Esophagus squamous epithelium (tissue), 5 donors: Measurements from ENCODE around the gene GAL3ST3. TPM values are rescaled to one million over a fixed set of nuclear protein-coding genes. Genes with fewer than 3 reads are reported as not detected.

Experiments
- DNase-seq: peaks from one replicate; lab custom pipeline; 2025; lab: John Stamatoyannopoulos, UW
- H3K27ac ChIP-seq, 4 donors: fragments of 200-600 bp; sonication (generic); one replicate each; pipeline ENCODE4 v1.5.1; 2016 to 2019; ENCODE audit warnings: mild to moderate bottlenecking in 1 of 4
- H3K27me3 ChIP-seq, 4 donors: fragments of 200-600 bp; sonication (generic); 1 replicate in 3 of 4; 2 replicates in 1 of 4; pipeline versions ENCODE4 v1.5.1 to v1.6.0; 2017 to 2021; ENCODE audit warnings: antibody characterized with exemption in 1 of 4
- H3K36me3 ChIP-seq, 3 donors: fragments of 200-600 bp; sonication (generic); one replicate each; pipeline ENCODE4 v1.5.1; 2016 to 2019
- H3K4me1 ChIP-seq, 3 donors: fragments of 200-600 bp; sonication (generic); one replicate each; pipeline ENCODE4 v1.5.1; 2017 to 2019
- H3K4me3 ChIP-seq, 4 donors: fragments of 200-600 bp; sonication (generic); 1 replicate in 3 of 4; 2 replicates in 1 of 4; pipeline ENCODE4 v1.5.1; 2016 to 2019; ENCODE audit warnings: mild to moderate bottlenecking in 2 of 4, moderate library complexity in 1 of 4
- H3K9me3 ChIP-seq, 3 donors: fragments of 200-600 bp; sonication (generic); one replicate each; pipeline ENCODE4 v1.5.1; 2016 to 2019
- CTCF ChIP-seq, 6 experiments: fragments of 450-650 bp in 4 of 6; fragments of 200-600 bp in 2 of 6; sonication (generic) in 2 of 6; IDR thresholded peaks; one replicate each; pipeline ENCODE4 v1.5.1; 2016 to 2019; ENCODE audit warnings: antibody characterized with exemption in 6 of 6, mild to moderate bottlenecking in 4 of 6, moderate library complexity in 4 of 6
- POLR2A ChIP-seq, 4 donors: fragments of 450-650 bp; IDR thresholded peaks; one replicate each; pipeline ENCODE4 v1.6.1; 2017; ENCODE audit warnings: antibody characterized with exemption in 4 of 4, mild to moderate bottlenecking in 4 of 4, moderate library complexity in 3 of 4
- WGBS, 2 donors: methylation state at CpG; one replicate each; pipeline ENCODE4 v1.1.5; 2018; 5-methylcytosine and 5-hydroxymethylcytosine counted together
- intact Hi-C: fragments of 100-400 bp; cut with DNase I; formaldehyde crosslinking; loops from one replicate; pipeline ENCODE4 v1.15.0; 2022
- total RNA-seq, 4 donors: library from RNA; depleted of rRNA; stranded (reverse); fragments of >200 nt; gene quantifications; one replicate each; pipeline ENCODE4 v1.1.0, GENCODE V29; 2016
- donor health status: DM: yes; HTN: yes; CAD: no.

The GAL3ST3 gene
- total RNA-seq, 4 donors from 2014 or later = not detected

DNA sequence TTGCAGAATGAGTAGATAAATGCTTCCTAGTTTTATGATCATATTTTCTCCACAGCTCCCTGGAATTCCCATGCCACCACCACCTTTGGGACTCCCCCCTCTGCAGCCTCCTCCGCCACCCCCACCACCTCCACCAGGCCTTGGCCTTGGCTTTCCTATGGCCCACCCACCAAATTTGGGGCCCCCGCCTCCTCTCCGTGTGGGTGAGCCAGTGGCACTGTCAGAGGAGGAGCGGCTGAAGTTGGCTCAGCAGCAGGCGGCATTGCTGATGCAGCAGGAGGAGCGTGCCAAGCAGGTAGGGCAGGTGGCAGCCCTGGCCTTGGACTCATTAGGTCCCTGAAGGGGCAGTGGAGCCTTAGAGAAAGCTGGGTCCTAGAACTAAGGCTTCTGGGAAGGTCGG, 6.1 kb upstream of the GAL3ST3 start:
- Histone ChIP-seq H3K9me3 (no peaks in the 10 kb centered on the region), H3K36me3 (peaks cover 40 to 70% (median 52%) of the 10 kb centered on the region in 3 donors), H3K4me1 (peaks cover 15 to 46% (median 18%) of the 10 kb centered on the region in 3 donors), H3K4me3 (no peak overlapping the region), H3K27me3 (no peaks in the 10 kb centered on the region), H3K27ac (peak overlapping the region in 1 of 4 donors; percentile 21)
- DNase-seq = no peak
- intact Hi-C loops = no loop called here
- TF ChIP-seq POLR2A (IDR thresholded peaks at IDR 0.05) (no peak), CTCF (IDR thresholded peaks at IDR 0.05) (no peak)
- WGBS, 2 donors = 83 to 90% methylated on average over 1 to 3 of the region's 7 CpGs

DNA sequence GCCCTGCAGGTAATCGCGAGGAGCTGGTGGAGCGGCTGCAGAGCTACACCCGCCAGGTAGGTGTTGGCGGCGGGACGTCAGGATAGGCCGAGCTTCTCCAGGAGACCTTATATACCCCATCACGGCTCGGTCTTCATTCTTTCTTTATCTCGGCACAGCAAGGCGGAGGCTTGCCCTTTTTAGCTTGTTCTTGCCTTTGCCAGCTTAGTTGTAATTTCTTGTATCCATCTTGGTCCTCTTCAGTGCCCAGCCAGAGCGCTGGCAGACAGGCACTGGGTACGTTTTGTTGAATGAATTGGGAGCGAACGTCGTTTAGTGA, 3.7 kb upstream of the GAL3ST3 start:
- peaks cover 15 to 53% (median 18%) of the 10 kb centered on the region in 3 donors for H3K4me1 ChIP-seq
- 1 to 4% methylated on average over 16 to 17 of the region's 17 CpGs for WGBS, 2 donors
- H3K36me3 ChIP-seq = peaks cover 18 to 46% (median 29%) of the 10 kb centered on the region in 3 donors
- TF ChIP-seq CTCF (IDR thresholded peaks at IDR 0.05) (no peak), POLR2A (IDR thresholded peaks at IDR 0.05) (no peak)
- no peaks in the 10 kb centered on the region for H3K9me3 ChIP-seq
- DNase-seq = no peak
- H3K27ac ChIP-seq = peak overlapping the region; percentile 87 to 92 (median 92)
- H3K4me3 ChIP-seq = peak overlapping the region; percentile 88 to 99 (median 94)
- H3K27me3 ChIP-seq = peaks cover 0 to 20% (median 3%) of the 10 kb centered on the region in 4 donors
- intact Hi-C loops = no loop called here

DNA sequence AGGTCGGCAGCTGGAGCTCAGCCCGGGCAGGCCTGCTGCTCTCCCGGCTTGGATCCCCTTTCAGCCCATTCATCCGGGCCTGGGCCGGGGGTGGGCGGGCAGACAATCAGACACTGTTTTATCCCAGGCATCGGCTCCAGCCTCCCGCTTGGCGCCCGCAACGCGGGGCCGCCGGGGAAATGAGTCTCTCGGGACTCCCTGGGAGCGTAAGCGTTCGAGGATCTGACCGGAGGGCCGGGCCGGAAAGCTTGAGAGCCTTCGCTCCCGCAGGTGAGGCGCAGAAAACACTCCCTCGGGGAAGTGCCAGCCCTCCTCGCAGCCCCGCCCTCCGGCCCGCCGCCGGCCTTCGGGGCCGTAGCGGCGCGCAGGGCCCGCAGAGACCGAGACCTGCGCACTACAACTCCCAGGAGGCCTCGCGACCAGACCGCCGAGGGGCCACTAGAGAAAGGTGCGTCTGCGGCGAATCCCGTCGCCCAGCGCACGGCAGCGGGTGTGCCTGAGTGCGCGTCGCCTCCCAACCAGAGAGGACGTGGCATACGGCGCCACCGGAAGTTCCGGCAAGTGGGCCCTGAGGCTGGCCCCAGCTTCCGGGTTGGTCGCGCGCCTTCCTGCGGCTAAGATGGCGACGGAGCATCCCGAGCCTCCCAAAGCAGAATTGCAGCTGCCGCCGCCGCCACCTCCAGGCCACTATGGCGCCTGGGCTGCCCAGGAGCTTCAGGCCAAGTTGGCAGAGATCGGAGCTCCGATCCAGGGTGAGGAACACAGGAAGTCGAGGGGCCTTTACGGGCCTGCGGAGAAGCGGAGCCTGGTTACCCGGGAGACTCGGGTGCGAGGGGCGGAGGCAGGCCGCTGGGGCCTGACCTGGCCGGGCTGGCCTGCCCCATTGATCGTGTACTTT, 3.1 kb upstream of the GAL3ST3 start, which contains the start of gene SF3B2:
SF3B2 (plus strand) TSS at position 599 of the 898 bp plus-strand sequence; CDS start at position 620, 21 bp downstream.
- peak; percentile 93 for DNase-seq
- 0 to 2% methylated on average over 6 to 10 of the region's 84 CpGs for WGBS, 2 donors
- peaks cover 13 to 40% (median 23%) of the 10 kb centered on the region in 3 donors for H3K36me3 ChIP-seq
- peak within 1 kb of the TSS; percentile 87 to 92 (median 92) for H3K27ac ChIP-seq
- H3K27me3 ChIP-seq = peaks cover 0 to 26% (median 3%) of the 10 kb centered on the region in 4 donors
- TF ChIP-seq POLR2A (IDR thresholded peaks at IDR 0.05) (peak in 3 of 4 donors; percentile 16 to 60 (median 27)), CTCF (IDR thresholded peaks at IDR 0.05) (peak in 1 of 6 experiments; percentile 37)
- H3K4me3 ChIP-seq = peak within 1 kb of the TSS; percentile 88 to 99 (median 94)
- intact Hi-C loops = no loop called here
- no peaks in the 10 kb centered on the region for H3K9me3 ChIP-seq
- H3K4me1 ChIP-seq = peaks cover 15 to 53% (median 18%) of the 10 kb centered on the region in 3 donors

DNA sequence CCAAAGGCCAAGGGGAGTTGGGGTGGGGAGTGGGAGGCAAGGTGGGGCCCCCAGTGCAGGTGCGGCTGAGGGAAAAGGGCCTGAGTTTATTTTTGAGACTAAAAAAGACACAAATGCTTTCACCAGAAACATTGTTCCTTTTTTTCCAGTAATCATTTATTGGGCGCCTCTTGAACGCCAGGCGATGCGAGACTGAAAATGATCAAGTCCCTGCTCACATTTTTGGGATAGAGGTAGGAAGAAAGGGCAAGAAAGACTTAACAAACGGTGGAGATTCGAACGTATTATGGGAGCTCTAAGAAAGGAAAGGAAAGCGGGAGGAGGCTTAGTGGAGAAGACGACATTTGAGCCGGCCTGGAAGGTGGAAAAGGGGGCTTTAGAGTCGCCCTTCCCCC, 2.4 kb upstream of the GAL3ST3 start:
- intact Hi-C loops = no loop called here
- TF ChIP-seq POLR2A (IDR thresholded peaks at IDR 0.05) (no peak), CTCF (IDR thresholded peaks at IDR 0.05) (no peak)
- peaks cover 0 to 33% (median 3%) of the 10 kb centered on the region in 4 donors for H3K27me3 ChIP-seq
- peak overlapping the region; percentile 87 to 92 (median 92) for H3K27ac ChIP-seq
- DNase-seq = no peak
- peaks cover 7 to 33% (median 17%) of the 10 kb centered on the region in 3 donors for H3K36me3 ChIP-seq
- H3K4me1 ChIP-seq = peaks cover 15 to 53% (median 18%) of the 10 kb centered on the region in 3 donors
- H3K9me3 ChIP-seq = no peaks in the 10 kb centered on the region
- 16 to 30% methylated on average over 12 of the region's 12 CpGs for WGBS, 2 donors
- peak overlapping the region; percentile 88 to 99 (median 94) for H3K4me3 ChIP-seq
